Superior temporal gyrus (tissue), 1 donor: ENCODE results near the gene SLC38A2.
A peak's percentile ranks its signal among the peaks of the same experiment; 100 is the strongest.

ENCODE experiments used
- DNase-seq: peaks from one replicate; pipeline ENCODE4 v3.0.0-alpha.2; 2016; ENCODE audit errors: extremely low spot score

SLC38A2 gene

GRCh38 chr12:46391630-46392029 lies 19.1 kb upstream of the SLC38A2 start:
- DNase-seq = no peak

- no peak for DNase-seq
These were observed 18.3 kb upstream of the SLC38A2 start for GRCh38 chr12:46390881-46391280.

- DNase-seq = no peak
These were observed 17.7 kb upstream of the SLC38A2 start for GRCh38 chr12:46390304-46390703.

- no peak for DNase-seq
These were observed 16.6 kb upstream of the SLC38A2 start for GRCh38 chr12:46389031-46389616.

GRCh38 chr12:46388427-46389021 lies 16.0 kb upstream of the SLC38A2 start:
- no peak for DNase-seq

- no peak for DNase-seq
These were observed 15.1 kb upstream of the SLC38A2 start for GRCh38 chr12:46387670-46388069.

GRCh38 chr12:46386877-46387629 lies 14.5 kb upstream of the SLC38A2 start:
- DNase-seq = no peak

GRCh38 chr12:46386360-46386867 lies 13.8 kb upstream of the SLC38A2 start:
- DNase-seq = no peak

GRCh38 chr12:46385438-46385837 lies 12.9 kb upstream of the SLC38A2 start:
- DNase-seq = peak; percentile 14

GRCh38 chr12:46384451-46385309 lies 12.1 kb upstream of the SLC38A2 start:
- peak; percentile 28 for DNase-seq

- peak; percentile 83 for DNase-seq
These were observed 11.3 kb upstream of the SLC38A2 start for GRCh38 chr12:46383654-46384450.

- peak; percentile 96 for DNase-seq
These were observed 10.5 kb upstream of the SLC38A2 start for GRCh38 chr12:46382964-46383653.

GRCh38 chr12:46382408-46382963 lies 9.9 kb upstream of the SLC38A2 start:
- DNase-seq = peak; percentile 51

GRCh38 chr12:46380881-46381280 lies 8.3 kb upstream of the SLC38A2 start:
- DNase-seq = no peak

GRCh38 chr12:46380022-46380796 lies 7.6 kb upstream of the SLC38A2 start:
- no peak for DNase-seq

- DNase-seq = no peak
These were observed 6.8 kb upstream of the SLC38A2 start for GRCh38 chr12:46379352-46379751.

- no peak for DNase-seq
These were observed 6.0 kb upstream of the SLC38A2 start for GRCh38 chr12:46378530-46378929.

GRCh38 chr12:46377678-46378077 lies 5.1 kb upstream of the SLC38A2 start:
- no peak for DNase-seq

- no peak for DNase-seq
These were observed 4.0 kb upstream of the SLC38A2 start for GRCh38 chr12:46376579-46376978.
